Mesenchymal stem cell (in vitro differentiated cells and primary cell): ENCODE measurements around the gene JMJD8.
A peak's percentile ranks its signal among the peaks of the same experiment; 100 is the strongest.

Experiments
- DNase-seq: peaks from one replicate; pipeline ENCODE4 v3.0.0-alpha.2; 2013
- H2AFZ ChIP-seq: one replicate; pipeline ENCODE4 v1.6.1; 2013; ENCODE audit warnings: low read depth, mild to moderate bottlenecking, control low read depth, inconsistent platforms, low read length, moderate library complexity
- H2AK5ac ChIP-seq: 2 replicates; pipeline ENCODE4 v1.6.1; 2013; ENCODE audit warnings: low read length, moderate library complexity, mild to moderate bottlenecking, inconsistent platforms; ENCODE audit not compliant: severe bottlenecking
- H2BK120ac ChIP-seq: one replicate; pipeline ENCODE4 v1.6.1; 2013; ENCODE audit warnings: low read depth, mild to moderate bottlenecking, inconsistent platforms, low read length, moderate library complexity
- H2BK12ac ChIP-seq, 2 experiments: one replicate each; pipeline ENCODE4 v1.6.1; 2013; ENCODE audit warnings: inconsistent platforms in 2 of 2, low read length in 2 of 2, mild to moderate bottlenecking in 2 of 2, moderate library complexity in 2 of 2, control low read depth in 1 of 2
- H2BK15ac ChIP-seq: one replicate; pipeline ENCODE4 v1.6.1; 2013; ENCODE audit warnings: mild to moderate bottlenecking, low read depth, inconsistent platforms; ENCODE audit not compliant: poor library complexity, severe bottlenecking
- H2BK5ac ChIP-seq: 2 replicates; pipeline ENCODE4 v1.6.1; 2013; ENCODE audit warnings: low read depth, mild to moderate bottlenecking, low read length, control low read depth, inconsistent platforms; ENCODE audit not compliant: poor library complexity, severe bottlenecking
- H3K14ac ChIP-seq, 2 experiments: one replicate each; pipeline ENCODE4 v1.6.1; 2013; ENCODE audit warnings: inconsistent platforms in 2 of 2, low read length in 2 of 2, control low read depth in 1 of 2, mild to moderate bottlenecking in 1 of 2, moderate library complexity in 1 of 2
- H3K18ac ChIP-seq, 2 experiments: one replicate each; pipeline ENCODE4 v1.6.1; 2013; ENCODE audit warnings: inconsistent platforms in 2 of 2, low read length in 2 of 2, control low read depth in 1 of 2, low read depth in 1 of 2, mild to moderate bottlenecking in 1 of 2
- H3K23ac ChIP-seq, 2 experiments: one replicate each; pipeline ENCODE4 v1.6.1; 2013; ENCODE audit warnings: inconsistent platforms in 2 of 2, low read length in 2 of 2, mild to moderate bottlenecking in 2 of 2, moderate library complexity in 2 of 2, control low read depth in 1 of 2
- H3K27ac ChIP-seq: 2 replicates; pipeline ENCODE4 v1.5.1; 2013; ENCODE audit warnings: mild to moderate bottlenecking, moderate library complexity, low read length, control low read depth, inconsistent platforms; ENCODE audit not compliant: poor library complexity, severe bottlenecking
- H3K27me3 ChIP-seq, 2 experiments: 2 replicates each; pipeline versions ENCODE4 v1.6.1 to v1.7.0; 2013; ENCODE audit warnings: low read length in 2 of 2, mild to moderate bottlenecking in 2 of 2, moderate library complexity in 2 of 2, control low read depth in 1 of 2, inconsistent platforms in 1 of 2; ENCODE audit not compliant: control insufficient read depth in 1 of 2, insufficient read depth in 1 of 2
- H3K36me3 ChIP-seq, 2 experiments: 2 replicates each; pipeline versions ENCODE4 v1.6.1 to v1.7.0; 2013; ENCODE audit warnings: low read length in 2 of 2, control low read depth in 1 of 2, inconsistent platforms in 1 of 2, low read depth in 1 of 2, mild to moderate bottlenecking in 1 of 2; ENCODE audit not compliant: insufficient read depth in 2 of 2, control insufficient read depth in 1 of 2
- H3K4ac ChIP-seq, 2 experiments: one replicate each; pipeline ENCODE4 v1.6.1; 2013; ENCODE audit warnings: inconsistent platforms in 2 of 2, low read length in 2 of 2, mild to moderate bottlenecking in 2 of 2, moderate library complexity in 2 of 2, control low read depth in 1 of 2, low read depth in 1 of 2
- H3K4me1 ChIP-seq: 2 replicates; pipeline ENCODE4 v1.6.1; 2013; ENCODE audit warnings: low read depth, low read length, control low read depth; ENCODE audit not compliant: control insufficient read depth, insufficient read depth
- H3K4me2 ChIP-seq: 2 replicates; pipeline ENCODE4 v1.6.1; 2013; ENCODE audit warnings: low read length, mild to moderate bottlenecking, inconsistent platforms; ENCODE audit not compliant: poor library complexity, severe bottlenecking
- H3K4me3 ChIP-seq, 2 experiments: 2 replicates each; pipeline versions ENCODE4 v1.5.1 to v1.7.0; 2013; ENCODE audit warnings: low read length in 2 of 2, mild to moderate bottlenecking in 2 of 2, control low read depth in 1 of 2, low read depth in 1 of 2; ENCODE audit not compliant: insufficient read depth in 1 of 2
- H3K79me1 ChIP-seq: replicated peaks from 2 replicates; pipeline ENCODE4 v1.6.1; 2013; ENCODE audit warnings: mild to moderate bottlenecking, control low read depth, low read length, inconsistent platforms; ENCODE audit not compliant: poor library complexity, severe bottlenecking
- H3K9ac ChIP-seq: 2 replicates; pipeline ENCODE4 v1.7.0; 2013; ENCODE audit warnings: mild to moderate bottlenecking, low read length, moderate library complexity
- H3K9me3 ChIP-seq: 2 replicates; pipeline ENCODE4 v1.7.0; 2013; ENCODE audit warnings: mild to moderate bottlenecking, low read length; ENCODE audit not compliant: control insufficient read depth
- H4K8ac ChIP-seq: one replicate; pipeline ENCODE4 v1.6.1; 2013; ENCODE audit warnings: inconsistent platforms, mild to moderate bottlenecking, low read length, moderate library complexity
- H4K91ac ChIP-seq: one replicate; pipeline ENCODE4 v1.6.1; 2013; ENCODE audit warnings: mild to moderate bottlenecking, low read length, inconsistent platforms
- WGBS: methylation state at CpG from one replicate; pipeline ENCODE4 v1.1.7; 2013; ENCODE audit warnings: mixed read lengths; 5-methylcytosine and 5-hydroxymethylcytosine counted together

JMJD8 gene

DNA sequence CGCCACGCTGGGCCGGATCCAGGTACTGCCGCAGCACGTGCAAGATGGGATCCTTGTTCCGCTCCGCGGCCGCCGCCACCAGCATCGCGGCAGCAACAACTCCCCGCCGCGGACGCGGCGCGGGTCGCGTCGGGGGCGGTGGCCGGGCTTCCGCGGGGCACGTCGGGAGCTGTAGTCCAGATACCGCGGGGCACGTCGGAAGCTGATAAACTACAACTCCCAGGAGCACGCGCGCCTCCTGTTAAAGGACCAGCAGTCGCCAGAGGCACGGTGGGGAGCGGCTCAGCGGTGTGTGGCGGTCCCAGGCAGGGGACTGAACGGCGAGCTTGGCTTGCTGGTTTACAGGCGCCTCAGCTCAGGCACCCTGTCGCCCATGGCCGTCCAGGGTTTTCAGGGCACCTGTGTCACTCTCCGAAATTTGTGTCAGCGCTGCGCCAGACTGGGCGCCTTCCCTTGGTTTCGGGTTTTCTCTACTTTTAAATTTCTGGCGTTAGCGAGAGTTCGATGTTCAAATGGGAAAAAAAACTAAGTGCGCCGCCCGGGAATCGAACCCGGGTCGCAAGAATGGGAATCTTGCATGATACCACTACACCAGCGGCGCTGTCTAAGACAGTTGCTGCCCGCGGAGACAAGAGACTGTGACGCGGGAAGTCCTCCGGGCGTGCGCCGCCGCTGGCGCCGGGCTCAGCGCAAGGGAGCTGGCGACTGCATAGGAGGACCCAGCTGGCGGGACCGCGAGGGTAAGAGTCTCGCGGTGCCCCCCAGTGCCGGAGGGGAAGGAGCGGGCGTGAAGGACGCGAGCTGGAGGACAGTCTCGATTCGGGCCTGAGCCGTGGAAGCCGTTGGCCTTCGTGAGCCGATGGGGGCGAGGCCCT is 47.7 kb downstream of the JMJD8 start, which contains the start of gene METTL26:
Gene METTL26, minus strand, starts transcription at position 100 of the 875 bp plus-strand sequence. Its CDS starts 15 bp downstream, at position 85.
- under 1% methylated on average over 87 of the region's 91 CpGs for WGBS
- peak within 1 kb of the TSS in 1 of 2 experiments; percentile 84 for H2BK12ac ChIP-seq
- peak within 1 kb of the TSS; percentile 32 for H2BK5ac ChIP-seq

DNA sequence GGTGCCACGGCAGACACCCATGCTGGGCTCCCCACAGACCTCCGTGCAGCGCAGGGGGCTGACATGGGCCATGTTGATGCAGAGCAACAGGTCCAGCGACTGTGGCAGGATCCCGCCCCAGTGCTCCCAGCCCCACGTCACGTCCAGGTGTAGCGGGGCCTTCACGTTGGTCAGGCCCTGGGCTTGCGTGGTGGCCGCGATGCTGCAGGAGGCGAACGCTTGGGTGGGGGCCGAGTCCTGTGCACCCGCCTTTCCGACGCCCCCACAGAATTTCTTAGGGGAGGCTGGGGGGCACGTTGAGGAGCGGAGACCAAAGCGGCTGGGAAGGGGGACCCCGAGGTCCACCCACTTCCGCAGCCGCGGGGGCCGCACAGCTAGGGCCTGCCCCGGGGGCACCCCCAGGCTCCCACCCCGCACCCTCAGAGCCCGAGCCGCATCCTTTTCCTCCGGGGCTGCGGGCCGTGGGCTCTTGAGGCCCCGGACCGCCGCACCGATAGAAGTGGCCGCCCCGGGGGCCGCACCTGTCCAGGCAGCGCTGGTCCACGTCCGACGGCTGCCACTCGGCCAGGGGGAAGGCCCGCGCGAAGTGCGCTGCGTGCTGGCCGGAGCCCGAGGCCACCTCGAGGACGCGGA is 48.4 kb downstream of the JMJD8 start:
- H3K79me1 ChIP-seq = peaks cover 19% of the 10 kb centered on the region
- H3K4ac ChIP-seq = peak overlapping the region; percentile 32 to 35
- peak overlapping the region in 1 of 2 experiments; percentile 73 for H2BK12ac ChIP-seq
- H3K4me1 ChIP-seq = peaks cover 39% of the 10 kb centered on the region
- H2AK5ac ChIP-seq = no peak overlapping the region
- H3K4me2 ChIP-seq = peak overlapping the region; percentile 98
- H3K36me3 ChIP-seq = peaks cover 3 to 29% of the 10 kb centered on the region in 2 experiments
- H3K9me3 ChIP-seq = no peaks in the 10 kb centered on the region
- H3K9ac ChIP-seq = peak overlapping the region; percentile 91
- no peak overlapping the region for H3K27ac ChIP-seq
- peak overlapping the region; percentile 72 to 92 for H3K18ac ChIP-seq
- H2AFZ ChIP-seq = peak overlapping the region; percentile 85
- peak overlapping the region; percentile 15 for H2BK120ac ChIP-seq
- H4K91ac ChIP-seq = peak overlapping the region; percentile 89
- H4K8ac ChIP-seq = peak overlapping the region; percentile 91
- peak overlapping the region in 1 of 2 experiments; percentile 92 for H3K23ac ChIP-seq
- no peak overlapping the region for H2BK15ac ChIP-seq
- 14% methylated on average over 48 of the region's 55 CpGs for WGBS
- DNase-seq = no peak
- H3K14ac ChIP-seq = peak overlapping the region in 1 of 2 experiments; percentile 95
- H2BK5ac ChIP-seq = no peak overlapping the region
- H3K27me3 ChIP-seq = no peaks in the 10 kb centered on the region
- H3K4me3 ChIP-seq = peak overlapping the region; percentile 81 to 97

More for the DNA sequence above, 47.7 kb downstream of the JMJD8 start, which contains the start of gene METTL26:
- Histone ChIP-seq H3K18ac (peak within 1 kb of the TSS; percentile 96 to 97), H2BK120ac (peak within 1 kb of the TSS; percentile 64), H3K4me1 (peaks cover 41% of the 10 kb centered on the region), H3K9ac (peak within 1 kb of the TSS; percentile 91), H3K9me3 (no peaks in the 10 kb centered on the region), H4K8ac (peak within 1 kb of the TSS; percentile 94), H3K27me3 (no peaks in the 10 kb centered on the region), H3K27ac (peak within 1 kb of the TSS; percentile 91), H2AK5ac (no peak within 1 kb of the TSS), H3K36me3 (peaks cover 3 to 29% of the 10 kb centered on the region in 2 experiments), H3K23ac (peak within 1 kb of the TSS; percentile 90 to 92), H3K14ac (peak within 1 kb of the TSS in 1 of 2 experiments; percentile 95), H4K91ac (peak within 1 kb of the TSS; percentile 96), H2AFZ (peak within 1 kb of the TSS; percentile 85), H3K4ac (peak within 1 kb of the TSS; percentile 93), H3K79me1 (peaks cover 19% of the 10 kb centered on the region), H3K4me3 (peak within 1 kb of the TSS; percentile 81 to 97), H3K4me2 (peak within 1 kb of the TSS; percentile 98), H2BK15ac (peak within 1 kb of the TSS; percentile 86)
- DNase-seq = peak; percentile 97

DNA sequence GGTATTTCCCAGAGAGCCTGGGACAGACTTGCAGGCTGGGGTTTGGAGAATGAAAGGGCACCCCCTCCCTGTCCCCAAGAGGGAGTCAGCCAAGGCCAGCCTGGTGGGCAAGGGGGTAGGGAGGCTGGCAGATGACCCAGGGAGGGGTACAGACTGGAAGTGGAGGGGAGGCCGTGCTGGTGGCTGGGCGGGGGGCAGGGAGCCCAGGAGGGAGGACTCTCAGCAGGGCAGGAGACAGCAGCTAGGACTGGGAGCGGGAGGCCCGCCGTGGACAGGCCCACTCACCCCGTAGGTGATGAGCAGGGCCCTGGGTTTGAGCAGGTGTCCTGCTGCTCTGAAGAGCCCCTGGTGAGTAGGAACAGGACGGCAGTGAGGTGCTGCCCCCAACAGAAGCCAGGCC is 49.1 kb downstream of the JMJD8 start:
- H3K27ac ChIP-seq = no peak overlapping the region
- H3K36me3 ChIP-seq = peaks cover 3 to 33% of the 10 kb centered on the region in 2 experiments

More for the DNA sequence above, 49.1 kb downstream of the JMJD8 start:
- Histone ChIP-seq H2AFZ (no peak overlapping the region), H3K9ac (peak overlapping the region; percentile 91), H3K4ac (no peak overlapping the region), H3K27me3 (no peaks in the 10 kb centered on the region), H3K79me1 (peaks cover 19% of the 10 kb centered on the region), H3K23ac (no peak overlapping the region), H2BK12ac (no peak overlapping the region), H2BK120ac (no peak overlapping the region), H3K4me2 (no peak overlapping the region), H3K4me3 (peak overlapping the region in 1 of 2 experiments; percentile 81), H2BK5ac (no peak overlapping the region), H3K18ac (no peak overlapping the region), H4K8ac (peak overlapping the region; percentile 8), H3K4me1 (peaks cover 43% of the 10 kb centered on the region), H2AK5ac (no peak overlapping the region), H2BK15ac (no peak overlapping the region), H3K9me3 (no peaks in the 10 kb centered on the region), H4K91ac (peak overlapping the region; percentile 39), H3K14ac (no peak overlapping the region)
- 91% methylated on average over 7 of the region's 7 CpGs for WGBS
- DNase-seq = no peak
